Inflammatory macrophage treated with lipopolysaccharide for 1 hour (primary cell): ENCODE data around the gene RMND5A.
"Not testable (repeated sequence)": the region's sequence is repeated elsewhere in the genome, so short reads cannot be mapped to it uniquely, and the experiment has no call there.

Experiments used
- DNase-seq, 2 donors: peaks; one replicate each; pipeline ENCODE4 v3.0.0-alpha.2; 2020 to 2022

The RMND5A gene, protein sequence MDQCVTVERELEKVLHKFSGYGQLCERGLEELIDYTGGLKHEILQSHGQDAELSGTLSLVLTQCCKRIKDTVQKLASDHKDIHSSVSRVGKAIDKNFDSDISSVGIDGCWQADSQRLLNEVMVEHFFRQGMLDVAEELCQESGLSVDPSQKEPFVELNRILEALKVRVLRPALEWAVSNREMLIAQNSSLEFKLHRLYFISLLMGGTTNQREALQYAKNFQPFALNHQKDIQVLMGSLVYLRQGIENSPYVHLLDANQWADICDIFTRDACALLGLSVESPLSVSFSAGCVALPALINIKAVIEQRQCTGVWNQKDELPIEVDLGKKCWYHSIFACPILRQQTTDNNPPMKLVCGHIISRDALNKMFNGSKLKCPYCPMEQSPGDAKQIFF

DNA sequence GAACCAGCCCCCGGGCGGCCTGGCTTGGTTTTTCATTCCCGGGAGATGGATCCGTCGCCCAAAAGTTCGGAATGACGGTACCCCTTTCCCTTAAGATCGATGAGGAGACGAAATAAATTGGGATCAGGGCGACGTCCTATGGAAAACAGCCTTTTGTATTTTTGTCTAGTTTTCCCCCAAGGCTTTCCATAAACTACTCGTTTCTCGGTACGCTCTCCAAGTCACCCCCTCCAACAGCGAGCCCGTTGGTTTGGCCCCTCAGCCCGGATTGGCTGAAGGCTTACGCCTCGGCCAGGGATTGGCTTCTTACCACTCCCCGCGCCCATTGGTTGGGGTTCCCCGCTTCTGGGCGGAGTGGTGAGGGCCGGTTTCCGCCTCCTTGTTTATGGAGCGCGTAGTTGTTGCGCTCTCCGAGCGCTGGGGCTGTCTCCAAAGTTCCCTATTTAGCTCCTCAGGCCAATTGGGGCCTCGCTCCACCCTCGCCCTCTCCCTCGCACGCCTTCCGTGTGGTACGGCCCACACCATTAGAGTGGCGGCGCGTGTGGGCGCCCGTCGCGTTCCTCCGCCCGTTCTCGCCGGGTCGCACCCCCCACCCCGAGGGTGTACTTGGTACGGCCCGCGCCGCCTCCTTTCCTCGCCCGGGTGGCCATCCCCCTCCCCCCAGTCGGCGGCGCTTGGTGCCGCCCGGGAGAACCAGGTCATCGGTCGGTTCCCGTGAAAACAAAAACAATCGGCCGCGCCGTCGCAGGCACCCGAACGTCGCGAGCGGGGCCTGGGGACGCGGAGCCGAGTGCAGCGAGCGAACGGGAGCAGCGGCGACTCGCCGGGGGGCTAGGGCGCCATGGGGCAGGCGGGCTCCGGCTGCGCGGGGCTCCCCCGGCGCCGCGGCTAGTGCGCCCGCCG, at the start of gene RMND5A:
Gene RMND5A, plus strand, starts transcription at position 655 of the 903 bp plus-strand sequence. CDS start 377 bp downstream, outside the sequence.
- peak; percentile 82 to 84 for DNase-seq

DNA sequence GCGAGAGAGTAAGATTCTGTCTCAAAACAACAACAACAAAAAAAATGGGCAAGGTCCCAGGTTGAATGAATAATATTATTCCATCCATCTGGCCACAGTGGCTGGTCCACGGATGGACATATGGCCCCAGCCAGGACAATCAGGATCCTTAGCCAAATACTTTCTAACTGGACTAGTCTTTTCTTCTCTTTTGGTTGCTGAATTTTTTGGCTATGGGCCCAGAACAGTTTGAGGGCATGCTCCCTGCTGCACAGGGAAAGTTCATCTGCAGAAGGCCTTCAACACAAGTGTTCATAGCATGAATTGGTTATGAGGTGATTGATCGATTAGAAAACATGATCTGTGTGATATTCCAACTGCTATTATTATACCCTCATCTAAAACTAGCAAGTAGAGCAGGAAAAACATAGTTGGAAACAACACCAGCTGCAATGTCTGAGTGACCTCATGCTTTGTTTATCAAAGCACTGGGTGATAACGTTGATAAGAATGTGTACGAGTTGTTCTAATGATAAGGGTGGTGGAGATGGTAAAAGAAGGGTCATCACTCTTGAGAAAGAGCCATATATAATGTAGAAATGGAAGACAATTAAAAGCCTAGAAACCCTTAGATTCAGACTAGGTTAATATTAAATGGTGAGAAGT, 48.6 kb upstream of the RMND5A start:
- DNase-seq: no peak

DNA sequence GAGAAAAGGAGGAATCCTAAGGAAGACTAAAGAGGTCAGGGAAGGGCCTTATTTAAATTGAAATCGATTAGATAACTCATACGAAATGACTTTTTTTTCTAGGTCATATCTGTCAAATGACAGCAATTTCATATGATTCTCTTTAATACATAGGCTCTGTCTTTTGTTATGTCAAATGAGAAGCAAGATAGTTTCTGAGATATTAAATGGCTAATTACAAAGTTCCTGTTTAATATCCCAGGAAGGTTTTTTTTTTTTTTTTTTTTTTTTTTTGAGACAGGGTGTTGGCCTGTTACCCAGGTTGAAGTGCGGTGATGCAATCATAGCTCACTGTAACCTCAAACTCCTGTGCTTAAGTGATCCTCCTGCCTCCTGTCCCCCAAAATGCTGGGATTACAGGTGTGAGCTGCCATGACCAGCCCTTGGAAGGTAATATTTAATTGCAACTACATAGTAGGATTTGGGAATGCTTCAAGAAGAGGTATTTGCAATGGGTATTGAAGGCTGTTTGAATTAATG, 48.0 kb upstream of the RMND5A start:
- no peak for DNase-seq

DNA sequence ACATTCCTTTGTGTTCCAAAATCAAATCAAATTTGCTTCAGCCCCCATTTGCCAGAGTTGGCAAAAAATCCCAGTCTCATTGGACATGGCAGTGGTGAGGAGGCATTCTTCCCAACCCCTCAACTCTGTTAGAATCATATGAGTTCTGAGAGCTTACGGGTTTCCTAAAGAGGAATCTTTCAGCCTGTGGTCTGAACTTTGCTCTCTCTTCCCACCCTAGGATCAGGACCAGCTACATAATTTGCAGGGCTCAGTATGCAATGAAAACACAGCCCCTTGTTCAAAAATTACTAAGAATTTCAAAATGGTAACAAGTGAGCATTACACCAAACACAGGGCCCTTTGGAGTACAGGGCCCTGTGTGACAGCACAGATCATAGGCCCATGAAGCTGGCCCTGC, 47.1 kb upstream of the RMND5A start:
- no peak for DNase-seq

DNA sequence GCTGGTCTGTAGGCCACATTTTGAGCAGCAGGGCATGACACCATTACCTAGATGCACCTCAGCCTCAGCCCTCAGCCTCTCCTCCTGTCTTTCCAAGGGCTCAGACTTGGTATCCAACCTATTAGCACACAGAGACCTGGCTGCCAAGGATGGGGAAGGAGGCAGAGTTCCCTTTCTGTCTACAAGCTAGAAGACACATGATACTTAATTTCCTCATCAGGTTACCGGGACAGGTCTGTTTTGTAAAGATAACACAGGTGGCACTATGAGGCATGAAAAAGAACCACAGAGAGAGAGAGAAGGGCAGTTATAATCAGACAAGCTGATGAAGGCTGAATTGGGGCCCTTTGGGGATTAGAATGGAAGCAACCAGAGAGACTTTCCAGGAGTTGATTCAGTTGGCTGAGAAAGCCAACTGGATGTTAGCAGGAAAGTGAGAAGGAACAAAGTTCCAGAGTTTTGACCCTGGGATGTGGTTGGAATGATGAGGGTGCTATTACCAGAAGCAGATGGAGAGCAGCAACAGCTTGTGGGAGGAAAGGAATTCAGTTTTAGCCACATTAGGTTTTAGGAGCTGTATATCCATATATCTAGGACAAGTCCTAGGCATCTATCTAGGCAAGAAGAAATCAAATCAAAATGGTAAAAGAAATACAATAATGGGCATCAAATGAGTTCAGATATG, 46.0 kb upstream of the RMND5A start:
- no peak for DNase-seq

DNA sequence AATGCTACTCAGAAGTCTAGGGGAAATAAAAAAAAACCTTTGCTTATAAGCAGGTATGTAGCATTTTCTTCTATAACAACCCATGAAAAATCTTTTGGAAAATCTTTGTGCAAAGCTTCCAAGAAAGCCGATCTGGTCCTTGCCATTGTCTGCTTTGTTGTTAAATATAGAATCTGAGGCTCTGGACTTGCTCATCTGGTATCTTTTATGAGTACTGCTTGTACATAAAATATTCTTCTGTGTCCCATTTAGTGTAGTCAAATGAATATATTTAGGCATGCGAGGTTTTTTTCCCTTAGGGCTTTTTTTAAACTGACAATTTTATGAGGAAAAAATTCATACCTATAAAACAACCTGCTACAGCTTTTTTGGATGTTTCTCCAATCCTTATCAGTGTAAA, 45.0 kb upstream of the RMND5A start:
- no peak for DNase-seq

DNA sequence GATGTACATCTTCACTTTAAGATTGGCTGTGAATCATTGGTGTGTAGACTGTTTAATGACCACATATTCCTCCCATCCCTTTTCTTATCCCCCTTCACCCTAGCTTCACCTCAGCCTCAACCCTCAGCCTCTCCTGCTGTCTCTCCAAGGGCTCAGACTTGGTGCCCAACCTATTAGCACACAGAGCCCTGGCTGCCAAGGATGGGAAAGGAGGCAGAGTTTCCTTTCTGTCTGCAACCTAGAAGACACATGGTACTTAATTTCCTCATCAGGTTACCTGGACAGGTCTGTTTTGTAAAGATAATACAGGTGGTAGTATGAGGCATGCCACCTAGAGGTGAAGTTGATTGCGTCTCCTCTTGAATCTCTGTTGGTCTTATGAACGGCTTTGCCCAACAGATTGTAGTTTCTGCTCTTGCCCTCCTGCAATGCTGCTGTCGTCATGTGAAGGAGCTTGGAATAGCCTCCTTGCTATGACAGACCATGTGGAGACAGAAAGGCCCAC, 44.5 kb upstream of the RMND5A start:
- no peak for DNase-seq

DNA sequence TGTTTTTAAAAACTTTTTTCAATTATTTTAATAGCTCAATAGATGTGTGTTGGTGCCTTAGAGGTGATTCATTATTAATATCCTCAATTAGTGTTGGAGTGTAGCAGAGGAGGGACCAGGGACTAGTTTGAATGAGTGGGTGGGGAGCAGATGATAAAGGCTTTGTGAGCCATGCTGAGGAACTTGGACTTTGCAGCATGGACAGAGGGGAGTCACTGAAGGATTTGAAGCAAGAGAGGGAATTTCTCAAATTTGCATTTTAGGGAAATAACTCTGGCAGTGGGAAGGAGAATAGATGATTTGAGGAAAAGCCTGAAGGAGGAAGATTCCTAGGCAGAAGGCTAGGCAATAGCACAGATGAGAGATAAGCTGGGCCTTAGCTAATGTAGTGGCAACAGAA, 42.3 kb upstream of the RMND5A start:
- peak; percentile 50 to 87 for DNase-seq

DNA sequence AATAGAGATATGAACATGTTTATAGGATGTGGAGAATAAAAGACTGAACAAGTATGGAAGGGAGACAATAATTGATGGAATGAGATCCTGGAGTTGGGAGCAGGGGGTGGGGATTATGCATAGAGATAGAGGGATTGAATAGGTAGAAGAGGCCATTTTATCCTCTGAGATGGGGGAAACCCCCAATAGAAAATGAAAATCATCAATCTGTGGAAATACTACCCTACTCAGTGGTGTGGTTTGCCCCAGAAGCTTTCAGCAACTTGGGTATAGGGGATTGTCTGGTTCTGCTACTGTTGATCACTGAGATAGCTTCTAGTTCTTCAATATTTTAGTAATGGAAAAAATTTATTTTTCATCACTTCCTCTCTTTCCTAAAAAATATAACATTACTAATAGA, 41.1 kb upstream of the RMND5A start:
- DNase-seq: no peak

DNA sequence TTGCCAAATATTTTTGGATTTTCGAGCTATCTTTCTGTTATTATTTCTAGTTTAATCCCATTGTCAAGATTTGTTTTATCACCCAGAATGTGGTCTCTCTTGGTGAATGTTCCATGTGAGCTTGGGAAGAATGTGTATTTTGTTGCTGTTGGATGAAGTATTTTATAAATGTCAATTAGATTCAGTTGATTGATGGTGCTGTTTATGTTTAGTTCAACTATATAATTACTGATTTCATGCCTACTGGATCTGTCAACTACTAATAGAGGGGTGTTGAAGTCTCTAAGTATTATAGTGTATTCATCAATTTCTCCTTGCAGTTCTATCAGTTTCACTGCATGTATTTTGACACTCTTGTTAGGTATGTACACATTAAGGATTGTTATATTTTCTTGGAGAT, 34.7 kb upstream of the RMND5A start:
- DNase-seq: no peak

DNA sequence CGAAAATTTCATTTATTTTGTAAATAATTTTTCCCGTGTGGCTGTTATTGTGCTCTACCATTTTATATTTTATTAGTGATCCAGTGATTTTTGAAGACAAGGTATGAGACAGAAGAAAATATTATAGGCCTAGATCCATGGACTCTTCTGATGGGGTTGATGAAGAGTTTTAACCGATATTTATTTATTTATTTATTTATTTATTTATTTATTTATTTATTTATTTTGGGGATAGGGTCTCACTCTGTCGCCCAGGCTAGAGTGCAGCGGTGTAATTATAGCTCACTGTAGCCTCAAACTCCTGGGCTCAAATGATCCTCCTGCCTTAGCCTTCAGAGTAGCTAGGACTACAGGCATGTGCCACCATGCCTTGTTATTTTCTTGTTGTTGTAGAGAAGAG, 33.6 kb upstream of the RMND5A start:
- no peak for DNase-seq

DNA sequence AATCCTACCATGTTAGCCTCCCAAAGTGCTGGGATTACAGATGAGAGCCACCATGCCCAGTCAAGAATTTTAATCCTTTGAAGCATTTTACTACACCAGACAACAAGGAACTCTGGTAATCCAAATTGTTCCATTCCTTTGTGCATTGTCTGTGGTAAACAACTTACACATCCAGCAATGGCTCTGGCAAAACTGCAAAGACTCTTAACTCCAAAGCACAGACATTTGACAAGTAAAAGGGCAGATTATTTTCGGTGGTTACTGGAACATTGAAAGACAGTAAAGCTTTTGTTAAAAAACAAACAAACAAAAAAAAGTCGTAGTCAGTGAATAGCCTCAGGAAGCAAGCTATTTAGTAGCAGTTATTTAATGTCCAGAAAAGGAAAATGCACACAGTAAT, 33.2 kb upstream of the RMND5A start:
- no peak for DNase-seq

DNA sequence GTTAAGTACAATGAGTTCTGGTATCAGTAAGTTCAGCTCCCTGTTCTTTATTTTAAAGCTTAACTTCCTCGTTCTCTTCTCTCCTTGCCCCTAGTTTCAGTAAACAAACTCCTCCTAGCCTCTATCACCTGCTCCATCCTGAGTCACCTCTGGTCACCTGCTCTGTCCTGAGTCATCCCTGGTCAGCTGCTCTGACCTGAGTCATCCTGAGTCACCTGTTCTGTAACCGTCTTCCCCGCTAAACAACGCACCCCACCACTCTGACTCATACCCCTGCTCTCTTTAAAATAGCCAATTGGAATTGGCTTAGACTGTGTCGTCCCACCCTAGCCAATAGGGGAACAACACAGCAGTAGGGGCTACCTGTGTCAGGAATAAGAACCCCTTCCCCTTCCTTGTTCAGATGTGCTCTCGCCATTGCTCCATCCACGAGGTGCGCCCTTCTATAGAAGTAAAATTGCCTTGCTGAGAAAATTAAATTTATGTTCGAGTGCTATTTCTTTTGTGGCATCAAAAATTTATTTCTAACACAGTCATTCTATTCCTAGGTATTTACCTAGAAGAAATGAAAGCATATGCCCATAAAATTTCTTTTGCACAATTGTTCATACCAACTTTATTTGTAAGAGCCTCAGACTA, 24.9 kb upstream of the RMND5A start:
- DNase-seq: no peak

DNA sequence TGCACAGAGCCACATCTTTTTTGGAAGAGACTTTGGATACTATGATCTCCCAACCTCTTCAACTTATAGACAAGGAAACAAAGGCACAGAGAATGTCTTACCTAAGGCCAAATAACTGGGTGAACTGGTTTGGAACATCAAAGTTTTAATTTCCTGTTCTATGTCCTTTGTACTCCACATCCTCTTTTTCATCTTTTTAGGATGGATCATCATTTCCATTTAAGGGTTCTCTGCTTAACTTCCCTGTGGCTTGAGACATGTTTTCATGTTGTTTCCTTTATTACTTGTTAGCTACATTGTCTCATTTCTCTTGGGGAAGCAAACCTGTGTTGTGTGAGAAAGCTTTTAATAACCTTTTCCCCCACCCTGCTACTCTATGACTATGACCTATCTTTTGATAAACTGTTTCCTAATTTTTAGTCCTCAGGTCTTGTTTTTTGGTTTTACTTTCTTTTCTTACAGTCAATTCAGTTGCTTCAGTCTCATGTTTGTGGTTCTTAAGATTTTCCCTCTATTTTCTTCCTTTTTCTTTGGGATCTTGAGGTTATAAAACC, 22.5 kb upstream of the RMND5A start:
- DNase-seq: peak; percentile 14 to 28

DNA sequence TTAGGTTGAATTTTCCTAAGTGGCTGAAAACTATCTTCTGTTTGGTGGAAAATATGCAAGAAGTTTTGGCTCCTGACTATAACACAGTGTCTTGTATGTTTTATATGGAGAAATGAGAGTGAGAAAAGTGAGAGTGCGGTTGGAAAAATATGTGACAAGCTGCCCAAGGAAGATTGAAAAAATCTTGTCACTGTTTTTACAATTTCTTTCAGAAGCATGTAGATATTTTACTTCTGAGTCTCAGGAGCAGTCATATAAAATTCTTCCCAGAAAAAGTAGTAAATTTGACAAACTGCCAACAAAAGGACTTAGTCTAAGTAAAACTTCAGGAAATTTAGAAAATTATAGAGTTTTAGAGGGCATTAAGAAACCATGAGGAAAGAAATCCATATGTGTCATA, 19.4 kb upstream of the RMND5A start:
- no peak for DNase-seq

DNA sequence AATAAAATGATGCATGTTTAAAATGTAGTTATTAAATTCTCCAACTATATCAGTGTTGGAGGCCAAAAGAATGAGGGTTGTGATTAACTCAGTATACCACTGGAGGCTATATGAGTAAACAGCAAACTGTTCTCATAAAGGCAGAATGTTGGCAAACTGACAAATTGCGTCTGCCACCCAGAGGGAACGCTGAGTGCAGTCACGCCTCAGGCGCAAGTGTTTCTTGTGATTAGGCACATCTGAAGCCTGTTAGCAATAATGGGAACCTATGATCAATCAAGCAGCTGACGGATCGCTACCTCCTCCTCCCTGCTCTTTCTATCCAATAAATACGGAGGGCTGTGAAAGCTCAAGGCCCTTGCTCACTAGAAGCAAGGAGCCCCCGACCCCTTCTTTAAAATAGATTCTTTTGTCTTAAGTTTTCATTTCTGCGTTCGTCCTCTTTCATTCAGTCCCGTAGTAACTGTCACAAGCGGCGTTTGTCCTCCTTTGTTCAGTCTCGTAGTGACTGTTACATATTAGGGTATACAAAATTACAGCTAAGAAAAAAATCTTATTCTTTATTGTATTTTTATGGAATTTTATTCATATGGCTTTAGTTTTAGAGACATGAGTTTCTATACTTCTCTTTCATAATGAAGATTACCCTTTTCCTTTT, 16.3 kb upstream of the RMND5A start:
- DNase-seq: no peak

DNA sequence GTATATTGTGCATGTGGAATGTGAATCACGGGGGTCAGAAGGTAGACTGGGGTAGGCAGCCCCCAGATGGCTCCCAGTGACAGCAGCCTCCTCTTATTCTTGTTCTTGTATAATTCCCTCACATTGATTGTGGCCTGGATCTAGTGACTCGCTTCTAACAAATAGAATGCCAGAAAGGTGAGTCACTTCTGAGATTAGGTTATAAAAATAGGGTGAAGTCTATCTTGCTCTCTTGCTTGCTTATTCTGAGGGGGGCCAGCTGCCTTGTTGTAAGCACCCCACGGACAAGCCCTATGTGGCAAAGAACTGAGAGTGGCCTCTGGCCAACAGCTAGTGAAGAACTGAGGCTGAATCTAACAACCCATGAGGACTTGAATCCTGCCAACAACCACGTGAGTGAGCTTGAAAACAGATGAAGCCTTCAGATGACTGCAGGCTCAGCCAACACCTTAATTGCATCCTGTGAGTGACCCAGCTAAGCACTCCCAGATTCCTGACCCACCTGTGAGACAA, 15.6 kb upstream of the RMND5A start:
- no peak for DNase-seq

DNA sequence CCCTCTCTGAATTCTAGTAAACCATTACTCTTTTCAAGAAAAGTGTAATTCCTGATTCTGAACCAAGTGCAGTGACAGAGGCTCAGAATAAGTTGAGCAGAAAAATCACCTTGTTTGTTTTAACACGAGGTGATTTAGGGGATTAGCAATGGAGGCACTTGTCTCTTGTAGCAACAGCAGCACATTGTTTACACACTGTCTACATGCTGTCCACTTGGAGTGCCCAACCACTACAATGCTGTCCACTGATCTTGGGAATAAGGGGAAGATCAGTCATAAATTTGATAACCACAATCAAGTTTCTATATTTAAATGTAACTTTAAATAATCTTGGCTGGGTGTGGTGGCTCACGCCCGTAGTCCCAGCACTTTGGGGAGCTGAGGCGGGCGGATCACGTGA, 13.9 kb upstream of the RMND5A start:
- DNase-seq: no peak

DNA sequence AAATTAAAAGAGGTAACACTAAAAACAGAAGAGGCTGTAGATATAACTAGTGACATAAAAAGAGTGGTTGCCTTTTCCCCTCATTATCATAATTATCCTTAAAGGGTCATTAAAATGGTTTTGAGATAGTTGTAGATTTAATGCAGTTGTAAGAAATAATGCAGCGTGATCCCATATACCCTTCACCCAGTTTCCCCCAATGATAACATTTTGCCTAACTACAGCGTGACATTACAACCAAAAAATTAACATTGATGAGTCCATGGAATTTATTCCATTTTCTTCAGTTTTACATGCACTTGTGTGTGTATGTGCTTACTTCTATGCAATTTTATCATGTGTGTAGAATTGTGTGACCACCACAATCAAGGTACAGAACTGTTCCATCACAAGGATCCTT, 13.2 kb upstream of the RMND5A start:
- DNase-seq: no peak

DNA sequence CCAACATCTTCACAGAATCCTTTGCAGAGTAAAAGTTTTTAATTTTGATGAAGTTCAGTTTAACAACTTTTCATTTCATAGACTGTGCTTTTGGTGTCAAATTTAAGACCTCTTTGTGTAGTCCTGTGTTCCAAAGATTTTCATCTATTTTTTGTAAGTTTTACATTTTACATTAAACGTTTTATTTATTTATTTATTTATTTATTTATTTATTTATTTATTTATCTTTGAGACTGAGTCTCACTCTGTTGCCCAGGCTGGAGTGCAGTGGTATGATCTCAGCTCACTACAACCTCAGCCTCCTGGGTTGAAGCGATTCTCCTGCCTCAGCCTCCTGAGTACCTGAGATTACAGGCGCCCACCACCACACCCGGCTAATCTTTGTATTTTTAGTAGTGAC, 12.0 kb upstream of the RMND5A start:
- not testable (repeated sequence) for DNase-seq
